HL-60 (cell line): ENCODE measurements around the gene NPC2.
"Not testable (repeated sequence)": the region's sequence is repeated elsewhere in the genome, so short reads cannot be mapped to it uniquely, and the experiment has no call there.

ENCODE experiments used
- CTCF ChIP-seq: IDR thresholded peaks from one replicate; pipeline ENCODE4 v1.5.1; 2011; ENCODE audit warnings: low read length, control low read depth, inconsistent platforms; ENCODE audit not compliant: insufficient read depth
- GABPA ChIP-seq: IDR thresholded peaks from 2 replicates; pipeline ENCODE4 v1.6.1; 2012; ENCODE audit warnings: low read depth
- POLR2AphosphoS5 ChIP-seq: IDR thresholded peaks from 2 replicates; pipeline ENCODE4 v1.6.1; 2012; ENCODE audit warnings: low read depth
- SPI1 ChIP-seq: IDR thresholded peaks from 2 replicates; pipeline ENCODE4 v1.6.1; 2012; ENCODE audit warnings: low read depth, mild to moderate bottlenecking, borderline replicate concordance
- TF ChIP-seq, protein P1 (sequence below): IDR thresholded peaks from 2 replicates; pipeline ENCODE4 v1.6.1; 2012; ENCODE audit warnings: low read depth; ENCODE audit not compliant: insufficient replicate concordance

- TF ChIP-seq POLR2AphosphoS5, CTCF, GABPA, SPI1: not testable (repeated sequence)
- TF ChIP-seq, protein P1, sequence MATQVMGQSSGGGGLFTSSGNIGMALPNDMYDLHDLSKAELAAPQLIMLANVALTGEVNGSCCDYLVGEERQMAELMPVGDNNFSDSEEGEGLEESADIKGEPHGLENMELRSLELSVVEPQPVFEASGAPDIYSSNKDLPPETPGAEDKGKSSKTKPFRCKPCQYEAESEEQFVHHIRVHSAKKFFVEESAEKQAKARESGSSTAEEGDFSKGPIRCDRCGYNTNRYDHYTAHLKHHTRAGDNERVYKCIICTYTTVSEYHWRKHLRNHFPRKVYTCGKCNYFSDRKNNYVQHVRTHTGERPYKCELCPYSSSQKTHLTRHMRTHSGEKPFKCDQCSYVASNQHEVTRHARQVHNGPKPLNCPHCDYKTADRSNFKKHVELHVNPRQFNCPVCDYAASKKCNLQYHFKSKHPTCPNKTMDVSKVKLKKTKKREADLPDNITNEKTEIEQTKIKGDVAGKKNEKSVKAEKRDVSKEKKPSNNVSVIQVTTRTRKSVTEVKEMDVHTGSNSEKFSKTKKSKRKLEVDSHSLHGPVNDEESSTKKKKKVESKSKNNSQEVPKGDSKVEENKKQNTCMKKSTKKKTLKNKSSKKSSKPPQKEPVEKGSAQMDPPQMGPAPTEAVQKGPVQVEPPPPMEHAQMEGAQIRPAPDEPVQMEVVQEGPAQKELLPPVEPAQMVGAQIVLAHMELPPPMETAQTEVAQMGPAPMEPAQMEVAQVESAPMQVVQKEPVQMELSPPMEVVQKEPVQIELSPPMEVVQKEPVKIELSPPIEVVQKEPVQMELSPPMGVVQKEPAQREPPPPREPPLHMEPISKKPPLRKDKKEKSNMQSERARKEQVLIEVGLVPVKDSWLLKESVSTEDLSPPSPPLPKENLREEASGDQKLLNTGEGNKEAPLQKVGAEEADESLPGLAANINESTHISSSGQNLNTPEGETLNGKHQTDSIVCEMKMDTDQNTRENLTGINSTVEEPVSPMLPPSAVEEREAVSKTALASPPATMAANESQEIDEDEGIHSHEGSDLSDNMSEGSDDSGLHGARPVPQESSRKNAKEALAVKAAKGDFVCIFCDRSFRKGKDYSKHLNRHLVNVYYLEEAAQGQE: not testable (repeated sequence)
These were observed 43.2 kb upstream of the NPC2 start for GRCh38 chr14:74536336-74536735.
